Astrocyte of the cerebellum (primary cell): ENCODE results near the gene LAMB3.

Experiments used
- DNase-seq: peaks from one replicate; pipeline ENCODE4 v3.0.0-alpha.2; 2011; ENCODE audit warnings: low read depth
- H3K4me3 ChIP-seq: 2 replicates; pipeline ENCODE4 v1.5.1; 2011; ENCODE audit warnings: mild to moderate bottlenecking, low read depth, low read length, moderate library complexity
- CTCF ChIP-seq: IDR thresholded peaks from 2 replicates; pipeline ENCODE4 v1.5.1; 2012; ENCODE audit warnings: low read length, low read depth, moderate library complexity, mild to moderate bottlenecking; ENCODE audit errors: missing control alignments
- in situ Hi-C: cut with HindIII; loops from 2 replicates; pipeline ENCODE4 v1.10.0; 2017; ENCODE audit warnings: low sequenced_read_pairs

LAMB3 gene

GRCh38 chr1:209600541-209600940 is 51.7 kb downstream of the LAMB3 start:
- in situ Hi-C loops, result no loop called here
- TF ChIP-seq CTCF, result no peak
- H3K4me3 ChIP-seq, result no peak overlapping the region
- no peak for DNase-seq

- TF ChIP-seq CTCF, result no peak
- H3K4me3 ChIP-seq, result no peak overlapping the region
- in situ Hi-C loops, result no loop called here
- no peak for DNase-seq
Observed at GRCh38 chr1:209598227-209598626, 54.0 kb downstream of the LAMB3 start.

GRCh38 chr1:209597499-209597898 is 54.7 kb downstream of the LAMB3 start:
- in situ Hi-C loops, result no loop called here
- no peak for DNase-seq
- no peak for TF ChIP-seq CTCF
- H3K4me3 ChIP-seq, result no peak overlapping the region

- in situ Hi-C loops, result no loop called here
- DNase-seq, result no peak
- H3K4me3 ChIP-seq, result no peak overlapping the region
- no peak for TF ChIP-seq CTCF
Observed at GRCh38 chr1:209595599-209596285, 56.5 kb downstream of the LAMB3 start.

- H3K4me3 ChIP-seq, result no peak overlapping the region
- no peak for TF ChIP-seq CTCF
- in situ Hi-C loops, result no loop called here
- no peak for DNase-seq
Observed at GRCh38 chr1:209595028-209595427, 57.2 kb downstream of the LAMB3 start.

GRCh38 chr1:209594440-209594839 is 57.8 kb downstream of the LAMB3 start:
- no peak overlapping the region for H3K4me3 ChIP-seq
- no peak for TF ChIP-seq CTCF
- in situ Hi-C loops, result no loop called here
- no peak for DNase-seq
